Stomach smooth muscle (tissue), 2 donors: ENCODE data around the gene CABP5.
"Not testable (repeated sequence)": the region's sequence is repeated elsewhere in the genome, so short reads cannot be mapped to it uniquely, and the experiment has no call there.

Source experiments
- H3K27ac ChIP-seq: one replicate; pipeline ENCODE4 v1.7.0; 2013; ENCODE audit warnings: mild to moderate bottlenecking, low read length, inconsistent platforms
- H3K27me3 ChIP-seq, 2 donors: one replicate each; pipeline ENCODE4 v1.7.0; 2013; ENCODE audit warnings: low read length in 2 of 2; ENCODE audit not compliant: insufficient read depth in 2 of 2, control insufficient read depth in 1 of 2
- H3K36me3 ChIP-seq, 2 donors: one replicate each; pipeline ENCODE4 v1.7.0; 2013; ENCODE audit warnings: low read length in 2 of 2; ENCODE audit not compliant: control insufficient read depth in 2 of 2, insufficient read depth in 2 of 2
- H3K4me1 ChIP-seq: one replicate; pipeline ENCODE4 v1.7.0; 2013; ENCODE audit warnings: low read length; ENCODE audit not compliant: control insufficient read depth, insufficient read depth
- H3K4me3 ChIP-seq, 2 donors: one replicate each; pipeline ENCODE4 v1.7.0; 2013; ENCODE audit warnings: low read length in 2 of 2
- H3K9ac ChIP-seq, 2 donors: one replicate each; pipeline ENCODE4 v1.7.0; 2013; ENCODE audit warnings: low read length in 2 of 2, mild to moderate bottlenecking in 1 of 2
- H3K9me3 ChIP-seq, 2 donors: one replicate each; pipeline ENCODE4 v1.7.0; 2013; ENCODE audit warnings: low read length in 2 of 2; ENCODE audit not compliant: control insufficient read depth in 2 of 2
- donor health status: healthy.
- donor health status: Pancreatic carcinoma.

CABP5 gene

GRCh38 chr19:48043675-48044258, at the start of gene CABP5:
Gene CABP5, minus strand, starts transcription at chr19:48044079. Its CDS starts 157 bp downstream, at chr19:48043922.
- peaks cover 7 to 9% of the 10 kb centered on the region in 2 donors for H3K27me3 ChIP-seq
- H3K4me1 ChIP-seq: no peaks in the 10 kb centered on the region
- peaks cover 0 to 3% of the 10 kb centered on the region in 2 donors for H3K9me3 ChIP-seq
- peaks cover 7 to 13% of the 10 kb centered on the region in 2 donors for H3K36me3 ChIP-seq
- no peak within 1 kb of the TSS for H3K4me3 ChIP-seq
- no peak within 1 kb of the TSS for H3K27ac ChIP-seq
- H3K9ac ChIP-seq: no peak within 1 kb of the TSS

DNA sequence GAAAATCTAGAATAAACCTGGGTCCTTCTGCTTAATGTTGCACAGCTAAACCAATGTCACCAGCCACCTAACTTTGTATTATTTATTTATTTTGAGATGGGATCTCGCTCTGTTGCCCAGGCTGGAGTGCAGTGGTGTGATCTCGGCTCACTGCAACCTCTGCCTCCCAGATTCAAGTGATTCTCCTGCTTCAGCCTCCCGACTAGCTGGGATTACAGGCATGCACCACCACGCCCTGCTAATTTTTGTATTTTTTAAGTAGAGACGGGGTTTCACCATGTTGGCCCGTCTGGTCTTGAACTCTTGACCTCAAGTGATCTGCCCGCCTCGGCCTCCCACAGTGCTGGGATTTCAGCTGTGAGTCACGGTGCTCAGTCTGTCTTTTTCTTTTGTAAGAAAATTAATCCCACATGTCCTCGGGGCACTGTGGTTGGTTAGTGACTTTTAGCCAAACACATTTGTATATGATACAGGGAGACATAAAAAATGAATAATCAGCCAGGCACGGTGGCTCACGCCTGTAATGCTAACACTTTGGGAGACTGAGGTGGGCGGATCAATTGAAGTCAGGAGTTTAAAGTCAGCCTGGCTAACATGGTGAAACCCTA, 47.3 kb upstream of the CABP5 start:
- H3K4me3 ChIP-seq, H3K27ac ChIP-seq: not testable (repeated sequence)
- peaks cover 18 to 29% of the 10 kb centered on the region in 2 donors for H3K36me3 ChIP-seq

GRCh38 chr19:48090281-48090802, 46.5 kb upstream of the CABP5 start:
- H3K27ac ChIP-seq: no peak overlapping the region
- peaks cover 20 to 21% of the 10 kb centered on the region in 2 donors for H3K36me3 ChIP-seq
- H3K9ac ChIP-seq: no peak overlapping the region
- H3K4me1 ChIP-seq: peaks cover 4% of the 10 kb centered on the region
- no peaks in the 10 kb centered on the region for H3K27me3 ChIP-seq
- H3K4me3 ChIP-seq: no peak overlapping the region
- H3K9me3 ChIP-seq: peaks cover 3% of the 10 kb centered on the region in 2 donors

More for the DNA sequence above, 47.3 kb upstream of the CABP5 start:
- H3K27me3 ChIP-seq, H3K9me3 ChIP-seq, H3K4me1 ChIP-seq, H3K9ac ChIP-seq: not testable (repeated sequence)

GRCh38 chr19:48088991-48089390, 45.1 kb upstream of the CABP5 start:
- not testable (repeated sequence) for H3K4me1 ChIP-seq, H3K4me3 ChIP-seq, H3K27me3 ChIP-seq, H3K9ac ChIP-seq, H3K9me3 ChIP-seq, H3K27ac ChIP-seq
- H3K36me3 ChIP-seq: peaks cover 8 to 10% of the 10 kb centered on the region in 2 donors

- H3K9ac ChIP-seq: no peak overlapping the region
- no peaks in the 10 kb centered on the region for H3K27me3 ChIP-seq
- no peak overlapping the region for H3K27ac ChIP-seq
- peaks cover 7% of the 10 kb centered on the region for H3K4me1 ChIP-seq
- peaks cover 0 to 6% of the 10 kb centered on the region in 2 donors for H3K9me3 ChIP-seq
- H3K4me3 ChIP-seq: no peak overlapping the region
- peaks cover 0 to 3% of the 10 kb centered on the region in 2 donors for H3K36me3 ChIP-seq
Measured at GRCh38 chr19:48085904-48086864, 42.3 kb upstream of the CABP5 start.

- H3K4me1 ChIP-seq: peaks cover 7% of the 10 kb centered on the region
- H3K9me3 ChIP-seq: peaks cover 0 to 6% of the 10 kb centered on the region in 2 donors
- H3K27me3 ChIP-seq: no peaks in the 10 kb centered on the region
- no peak overlapping the region for H3K9ac ChIP-seq
- peaks cover 0 to 3% of the 10 kb centered on the region in 2 donors for H3K36me3 ChIP-seq
- no peak overlapping the region for H3K27ac ChIP-seq
- no peak overlapping the region for H3K4me3 ChIP-seq
Measured at GRCh38 chr19:48085076-48085475, 41.2 kb upstream of the CABP5 start.

- H3K4me1 ChIP-seq: peaks cover 3% of the 10 kb centered on the region
- no peak overlapping the region for H3K9ac ChIP-seq
- H3K27me3 ChIP-seq: no peaks in the 10 kb centered on the region
- H3K4me3 ChIP-seq: no peak overlapping the region
- H3K27ac ChIP-seq: no peak overlapping the region
- peaks cover 0 to 6% of the 10 kb centered on the region in 2 donors for H3K9me3 ChIP-seq
- H3K36me3 ChIP-seq: peaks cover 5 to 8% of the 10 kb centered on the region in 2 donors
Measured at GRCh38 chr19:48081106-48081505, 37.2 kb upstream of the CABP5 start.

DNA sequence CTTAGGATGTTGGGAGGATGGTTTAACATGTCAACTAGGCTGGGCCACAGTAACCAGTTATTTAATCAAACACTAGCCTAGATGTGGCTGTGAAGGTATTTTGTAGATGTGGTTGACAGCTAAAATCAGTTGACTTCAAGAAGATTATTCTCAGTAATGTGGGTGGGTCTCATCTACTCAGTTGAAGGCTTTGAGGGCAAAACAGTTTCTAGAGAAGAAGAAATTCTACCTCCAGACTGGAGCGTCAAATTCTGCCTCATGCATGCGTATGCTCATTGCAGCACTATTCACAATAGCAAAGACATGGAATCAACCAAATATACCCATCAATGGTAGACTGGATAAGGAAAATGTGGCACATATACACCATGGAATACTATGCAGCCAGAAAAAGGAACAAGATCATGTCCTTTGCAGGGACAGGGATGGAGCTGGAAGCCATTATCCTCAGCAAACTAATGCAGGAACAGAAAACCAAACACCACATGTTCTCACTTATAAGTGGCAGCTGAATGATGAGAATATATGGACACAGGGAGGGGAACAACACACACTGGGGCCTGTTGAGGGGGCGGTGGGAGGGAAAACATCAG, 26.4 kb upstream of the CABP5 start:
- not testable (repeated sequence) for H3K4me1 ChIP-seq, H3K27ac ChIP-seq, H3K4me3 ChIP-seq, H3K9ac ChIP-seq, H3K9me3 ChIP-seq, H3K27me3 ChIP-seq
- H3K36me3 ChIP-seq: peaks cover 11 to 26% of the 10 kb centered on the region in 2 donors

DNA sequence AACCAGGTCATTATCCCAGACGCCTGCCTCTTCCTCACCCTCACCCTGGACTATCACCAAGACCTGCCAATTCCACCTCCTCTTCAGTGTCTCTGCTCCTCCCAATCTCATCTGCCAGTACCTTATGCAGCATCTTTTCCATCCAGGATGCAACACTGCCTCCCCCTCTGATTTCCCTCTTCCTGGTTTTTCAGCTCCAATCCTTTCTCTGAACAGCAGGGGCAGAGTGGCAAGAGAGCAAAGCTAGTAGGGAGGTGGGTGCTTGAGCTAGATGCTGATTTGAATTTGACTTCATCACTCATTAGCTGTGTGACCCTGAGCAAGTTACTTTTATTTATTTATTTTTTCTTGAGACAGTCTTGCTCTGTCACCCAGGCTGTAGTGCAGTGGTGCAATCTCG, 25.6 kb upstream of the CABP5 start:
- Histone ChIP-seq H3K9ac (no peak overlapping the region), H3K4me1 (no peaks in the 10 kb centered on the region), H3K36me3 (peaks cover 15 to 25% of the 10 kb centered on the region in 2 donors), H3K27me3 (no peaks in the 10 kb centered on the region), H3K9me3 (no peaks in the 10 kb centered on the region), H3K27ac (no peak overlapping the region), H3K4me3 (no peak overlapping the region)

DNA sequence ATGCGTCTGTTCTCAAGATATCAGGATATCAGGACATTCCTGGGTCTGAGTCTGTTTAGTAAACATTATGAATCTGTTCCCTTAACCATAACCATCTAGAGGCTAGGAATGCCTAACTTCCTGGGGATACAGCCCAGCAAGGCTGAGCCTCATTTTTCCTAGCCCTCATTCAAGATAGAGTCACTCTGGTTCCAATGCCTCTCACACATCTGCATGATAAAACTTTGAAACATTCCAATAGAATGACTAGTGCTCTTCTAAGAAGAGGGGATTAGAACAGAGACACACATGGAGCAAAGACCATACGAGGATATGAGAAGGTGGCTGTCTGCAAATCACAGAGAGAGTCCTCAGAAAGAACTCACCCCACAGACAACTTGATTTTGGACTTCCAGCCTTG, 20.6 kb upstream of the CABP5 start:
- H3K4me1 ChIP-seq: no peaks in the 10 kb centered on the region

More for the DNA sequence above, 20.6 kb upstream of the CABP5 start:
- Histone ChIP-seq H3K36me3 (peaks cover 15% of the 10 kb centered on the region in 2 donors), H3K27me3 (no peaks in the 10 kb centered on the region), H3K4me3 (no peak overlapping the region), H3K27ac (no peak overlapping the region), H3K9ac (no peak overlapping the region), H3K9me3 (no peaks in the 10 kb centered on the region)
